Lower leg skin (tissue), 4 donors: ENCODE results near the gene PCDH9. TPM values are rescaled to one million over a fixed set of nuclear protein-coding genes. Genes with fewer than 3 reads are reported as not detected.

ENCODE experiments used
- DNase-seq, 2 donors: peaks; one replicate each; pipeline ENCODE4 v3.0.0-alpha.2; 2019; ENCODE audit warnings: low spot score in 2 of 2
- H3K4me3 ChIP-seq: fragments of 200-600 bp; sonication (generic); 2 replicates; pipeline ENCODE4 v1.5.1; 2017; ENCODE audit warnings: mild to moderate bottlenecking, low read depth; ENCODE audit not compliant: poor library complexity, severe bottlenecking
- CTCF ChIP-seq, 3 donors: fragments of 450-650 bp; IDR thresholded peaks; one replicate each; pipeline ENCODE4 v1.5.1; 2016; ENCODE audit warnings: antibody characterized with exemption in 3 of 3, mild to moderate bottlenecking in 3 of 3, moderate library complexity in 2 of 3
- POLR2A ChIP-seq, 2 donors: fragments of 450-650 bp; IDR thresholded peaks; one replicate each; pipeline ENCODE4 v1.6.1; 2016 to 2017; ENCODE audit warnings: antibody characterized with exemption in 2 of 2, mild to moderate bottlenecking in 1 of 2, moderate library complexity in 1 of 2
- WGBS, 2 donors: methylation state at CpG; one replicate each; pipeline ENCODE4 v1.1.5; 2018; 5-methylcytosine and 5-hydroxymethylcytosine counted together
- intact Hi-C: fragments of 100-400 bp; cut with DNase I; formaldehyde crosslinking; loops from one replicate; pipeline ENCODE4 v1.15.0; 2023; ENCODE audit warnings: low total_unique reads
- total RNA-seq, 4 donors: library from RNA; depleted of rRNA; stranded (reverse); fragments of >200 nt; gene quantifications; one replicate each; pipeline ENCODE4 v1.1.0, GENCODE V29; 2016

Gene PCDH9
- total RNA-seq, 4 donors from 2014 or later: 0.21 to 0.84 (median 0.36) TPM

GRCh38 chr13:66790861-66791260 is 439.3 kb downstream of the PCDH9 start:
- no peak for DNase-seq
- intact Hi-C loops: no loop called here
- no peak overlapping the region for H3K4me3 ChIP-seq
- 82 to 86% methylated on average over 2 of the region's 2 CpGs for WGBS, 2 donors
- TF ChIP-seq CTCF (IDR thresholded peaks at IDR 0.05) (no peak), POLR2A (IDR thresholded peaks at IDR 0.05) (no peak)

GRCh38 chr13:66781241-66781640 is 448.9 kb downstream of the PCDH9 start:
- TF ChIP-seq POLR2A (IDR thresholded peaks at IDR 0.05) (no peak), CTCF (IDR thresholded peaks at IDR 0.05) (no peak)
- intact Hi-C loops: no loop called here
- WGBS, 2 donors: 81 to 82% methylated on average over 2 of the region's 2 CpGs

GRCh38 chr13:66780814-66781213 is 449.3 kb downstream of the PCDH9 start:
- TF ChIP-seq CTCF (IDR thresholded peaks at IDR 0.05): no peak
- no peak for TF ChIP-seq POLR2A (IDR thresholded peaks at IDR 0.05)
- DNase-seq: no peak
- intact Hi-C loops: no loop called here
- no peak overlapping the region for H3K4me3 ChIP-seq
- 72 to 82% methylated on average over 3 of the region's 3 CpGs for WGBS, 2 donors

More at GRCh38 chr13:66781241-66781640, 448.9 kb downstream of the PCDH9 start:
- DNase-seq: no peak
- H3K4me3 ChIP-seq: no peak overlapping the region

- no peak for DNase-seq
- no peak for TF ChIP-seq CTCF (IDR thresholded peaks at IDR 0.05)
- TF ChIP-seq POLR2A (IDR thresholded peaks at IDR 0.05): no peak
- no peak overlapping the region for H3K4me3 ChIP-seq
- intact Hi-C loops: no loop called here
- 91 to 93% methylated on average over 1 of the region's 1 CpG for WGBS, 2 donors
Observed at GRCh38 chr13:66778461-66778860, 451.7 kb downstream of the PCDH9 start.

GRCh38 chr13:66775196-66775595 is 454.9 kb downstream of the PCDH9 start:
- WGBS, 2 donors: 81 to 90% methylated on average over 3 of the region's 3 CpGs
- no peak for DNase-seq
- TF ChIP-seq POLR2A (IDR thresholded peaks at IDR 0.05) (no peak), CTCF (IDR thresholded peaks at IDR 0.05) (no peak)
- intact Hi-C loops: no loop called here
- no peak overlapping the region for H3K4me3 ChIP-seq

- DNase-seq: no peak
- no peak overlapping the region for H3K4me3 ChIP-seq
- 54 to 71% methylated on average over 2 of the region's 2 CpGs for WGBS, 2 donors
- no peak for TF ChIP-seq CTCF (IDR thresholded peaks at IDR 0.05)
- no peak for TF ChIP-seq POLR2A (IDR thresholded peaks at IDR 0.05)
- intact Hi-C loops: no loop called here
Observed at GRCh38 chr13:66774046-66774445, 456.1 kb downstream of the PCDH9 start.
